H9 (cell line): Measurements from ENCODE around the gene BMPR1A. TPM values are rescaled to one million over a fixed set of nuclear protein-coding genes. Genes with fewer than 3 reads are reported as not detected.

Experiments used
- DNase-seq: peaks from one replicate; pipeline ENCODE4 v3.0.0-alpha.2; 2017
- H2AFZ ChIP-seq: one replicate; pipeline ENCODE4 v1.6.1; 2013; ENCODE audit warnings: mild to moderate bottlenecking, low read length, control low read depth, moderate library complexity
- H2AK5ac ChIP-seq: 2 replicates; pipeline ENCODE4 v1.6.1; 2013; ENCODE audit warnings: low read length, control low read depth, mixed read lengths; ENCODE audit not compliant: insufficient read length
- H2BK120ac ChIP-seq: one replicate; pipeline ENCODE4 v1.6.1; 2013; ENCODE audit warnings: low read depth, mild to moderate bottlenecking, low read length, control low read depth, inconsistent platforms; ENCODE audit not compliant: poor library complexity, severe bottlenecking
- H2BK12ac ChIP-seq: 2 replicates; pipeline ENCODE4 v1.6.1; 2013; ENCODE audit warnings: low read length, control low read depth, mixed read lengths, low read depth; ENCODE audit not compliant: insufficient read length
- H2BK15ac ChIP-seq: 2 replicates; pipeline ENCODE4 v1.6.1; 2013; ENCODE audit warnings: low read depth, low read length, control low read depth
- H2BK20ac ChIP-seq: one replicate; pipeline ENCODE4 v1.6.1; 2013; ENCODE audit warnings: low read depth, mild to moderate bottlenecking, low read length, control low read depth, inconsistent platforms; ENCODE audit not compliant: poor library complexity, severe bottlenecking
- H2BK5ac ChIP-seq: 2 replicates; pipeline ENCODE4 v1.6.1; 2013; ENCODE audit warnings: low read length, control low read depth, mixed read lengths; ENCODE audit not compliant: insufficient read length
- H3K14ac ChIP-seq: 2 replicates; pipeline ENCODE4 v1.6.1; 2013; ENCODE audit warnings: low read length, control low read depth; ENCODE audit not compliant: insufficient read depth
- H3K18ac ChIP-seq: 2 replicates; pipeline ENCODE4 v1.6.1; 2013; ENCODE audit warnings: low read depth, mild to moderate bottlenecking, mixed read lengths, low read length, control low read depth; ENCODE audit not compliant: insufficient read length
- H3K23ac ChIP-seq: 2 replicates; pipeline ENCODE4 v1.6.1; 2013; ENCODE audit warnings: low read length, control low read depth, mixed read lengths, low read depth; ENCODE audit not compliant: insufficient read length
- H3K23me2 ChIP-seq: 2 replicates; pipeline ENCODE4 v1.6.1; 2013; ENCODE audit warnings: low read depth, mild to moderate bottlenecking, mixed read lengths, low read length, control low read depth; ENCODE audit not compliant: insufficient read length, poor library complexity, severe bottlenecking
- H3K27ac ChIP-seq: 2 replicates; pipeline ENCODE4 v1.5.1; 2013; ENCODE audit warnings: low read length, control low read depth, mixed read lengths, low read depth; ENCODE audit not compliant: insufficient read length
- H3K27me3 ChIP-seq: 2 replicates; pipeline ENCODE4 v1.6.1; 2013; ENCODE audit warnings: low read length, control low read depth, inconsistent platforms; ENCODE audit not compliant: insufficient read depth
- H3K4ac ChIP-seq: 2 replicates; pipeline ENCODE4 v1.6.1; 2013; ENCODE audit warnings: low read depth, mild to moderate bottlenecking, control low read depth, inconsistent platforms, low read length, moderate library complexity
- H3K4me1 ChIP-seq: 2 replicates; pipeline ENCODE4 v1.6.1; 2013; ENCODE audit warnings: low read length, control low read depth, inconsistent platforms; ENCODE audit not compliant: insufficient read depth
- H3K4me2 ChIP-seq: 2 replicates; pipeline ENCODE4 v1.6.1; 2013; ENCODE audit warnings: low read length, control low read depth, mixed read lengths; ENCODE audit not compliant: insufficient read length, insufficient read depth
- H3K56ac ChIP-seq: 2 replicates; pipeline ENCODE4 v1.6.1; 2013; ENCODE audit warnings: low read depth, mild to moderate bottlenecking, mixed read lengths, low read length, control low read depth; ENCODE audit not compliant: insufficient read length
- H3K79me1 ChIP-seq: 2 replicates; pipeline ENCODE4 v1.6.1; 2013; ENCODE audit warnings: low read depth, mild to moderate bottlenecking, moderate library complexity, low read length, control low read depth, inconsistent platforms; ENCODE audit not compliant: insufficient read depth, poor library complexity, severe bottlenecking
- H3K79me2 ChIP-seq: 2 replicates; pipeline ENCODE4 v1.6.1; 2013; ENCODE audit warnings: low read length, control low read depth, inconsistent platforms; ENCODE audit not compliant: insufficient read depth
- H3K9ac ChIP-seq: 2 replicates; pipeline ENCODE4 v1.6.1; 2013; ENCODE audit warnings: low read length, control low read depth, mixed read lengths; ENCODE audit not compliant: insufficient read length; ENCODE audit errors: extremely low read depth
- H3K9me3 ChIP-seq: one replicate; pipeline ENCODE4 v1.6.1; 2013; ENCODE audit warnings: low read depth, low read length, inconsistent platforms; ENCODE audit not compliant: control insufficient read depth
- H3T11ph ChIP-seq: one replicate; pipeline ENCODE4 v1.6.1; 2013; ENCODE audit warnings: mild to moderate bottlenecking, low read length, control low read depth, inconsistent platforms
- H4K20me1 ChIP-seq: one replicate; pipeline ENCODE4 v1.6.1; 2013; ENCODE audit not compliant: control insufficient read depth, insufficient read length, insufficient read depth
- H4K5ac ChIP-seq: 2 replicates; pipeline ENCODE4 v1.6.1; 2013; ENCODE audit warnings: low read depth, mild to moderate bottlenecking, mixed read lengths, low read length, control low read depth; ENCODE audit not compliant: insufficient read length
- H4K8ac ChIP-seq: replicated peaks from 2 replicates; pipeline ENCODE4 v1.6.1; 2013; ENCODE audit warnings: low read length, control low read depth, mixed read lengths, low read depth; ENCODE audit not compliant: insufficient read length
- H4K91ac ChIP-seq: 2 replicates; pipeline ENCODE4 v1.6.1; 2013; ENCODE audit warnings: low read depth, mild to moderate bottlenecking, moderate library complexity, mixed read lengths, low read length, control low read depth; ENCODE audit not compliant: insufficient read length
- H3K27ac Mint-ChIP-seq, 3 experiments: 2 replicates in 2 of 3; 3 replicates in 1 of 3; pipeline ENCODE4 v1.8.0; 2020 to 2021; ENCODE audit warnings: mixed read lengths in 3 of 3, mild to moderate bottlenecking in 1 of 3, moderate library complexity in 1 of 3
- H3K27me3 Mint-ChIP-seq: 2 replicates; pipeline ENCODE4 v1.8.0; 2021; ENCODE audit warnings: low read depth, mild to moderate bottlenecking, moderate library complexity, mixed read lengths
- H3K36me3 Mint-ChIP-seq, 3 experiments: 2 replicates in 2 of 3; 3 replicates in 1 of 3; pipeline ENCODE4 v1.8.0; 2020 to 2021; ENCODE audit warnings: low read depth in 3 of 3, mixed read lengths in 3 of 3; ENCODE audit not compliant: insufficient read depth in 1 of 3
- H3K4me1 Mint-ChIP-seq, 2 experiments: 2 replicates each; pipeline ENCODE4 v1.8.0; 2020; ENCODE audit warnings: mixed read lengths in 2 of 2
- H3K4me3 Mint-ChIP-seq, 2 experiments: 2 replicates in 1 of 2; 3 replicates in 1 of 2; pipeline ENCODE4 v1.8.0; 2020 to 2021; ENCODE audit warnings: mild to moderate bottlenecking in 2 of 2, mixed read lengths in 2 of 2, moderate library complexity in 1 of 2
- H3K9me3 Mint-ChIP-seq, 2 experiments: 2 replicates in 1 of 2; 3 replicates in 1 of 2; pipeline ENCODE4 v1.8.0; 2020; ENCODE audit warnings: mild to moderate bottlenecking in 2 of 2, mixed read lengths in 2 of 2, moderate library complexity in 1 of 2
- CTCF ChIP-seq: fragments of 200-600 bp; sonication (generic); conservative IDR thresholded peaks from 3 replicates; pipeline ENCODE4 v1.8.0; 2021; ENCODE audit warnings: antibody characterized with exemption, mild to moderate bottlenecking
- WGBS: extraction: QIAGEN DNeasy Blood & Tissue Kit; methylation state at CpG from one replicate; pipeline ENCODE4 v1.1.7; 2013; ENCODE audit warnings: missing lambda C conversion rate, low lambda C conversion rate, mixed read lengths; ENCODE audit not compliant: insufficient read length; ENCODE audit errors: extremely low coverage; 5-methylcytosine and 5-hydroxymethylcytosine counted together
- total RNA-seq: library from RNA; stranded (reverse); gene quantifications from 2 replicates; pipeline ENCODE4 v1.2.1, GENCODE V29; 2021

Gene BMPR1A
- total RNA-seq, 1 experiment from 2014 or later = 138 TPM

GRCh38 chr10:86775056-86775869 is 18.8 kb downstream of the BMPR1A start:
- Histone ChIP-seq H3K27ac (no peak overlapping the region), H3K4me1 (peaks cover 2% of the 10 kb centered on the region; the same call in 1 of the 2 replicates), H3K4ac (no peak overlapping the region), H3K9ac (no peak overlapping the region), H2BK120ac (no peak overlapping the region), H3K56ac (no peak overlapping the region), H3K23me2 (no peaks in the 10 kb centered on the region), H3K79me2 (peaks cover 59% of the 10 kb centered on the region), H3T11ph (no peak overlapping the region), H2AFZ (no peak overlapping the region), H3K9me3 (no peaks in the 10 kb centered on the region), H2BK5ac (no peak overlapping the region), H4K91ac (no peak overlapping the region), H3K18ac (no peak overlapping the region), H3K14ac (no peak overlapping the region), H2AK5ac (no peak overlapping the region), H3K79me1 (peaks cover 3% of the 10 kb centered on the region), H3K27me3 (no peaks in the 10 kb centered on the region), H4K8ac (no peak overlapping the region), H3K4me2 (no peak overlapping the region), H4K20me1 (no peaks in the 10 kb centered on the region), H2BK12ac (no peak overlapping the region), H4K5ac (no peak overlapping the region), H3K23ac (no peak overlapping the region), H2BK20ac (no peak overlapping the region), H2BK15ac (no peak overlapping the region)
- no CpG with 5 or more reads among the region's 6 CpGs for WGBS
- H3K27ac Mint-ChIP-seq = peak overlapping the region in 2 of 3 experiments; percentile 67 to 78; a peak in 5 of 7 replicates
- no peaks in the 10 kb centered on the region for H3K9me3 Mint-ChIP-seq
- no peak overlapping the region for H3K4me3 Mint-ChIP-seq
- no peak for TF ChIP-seq CTCF
- DNase-seq = no peak
- H3K4me1 Mint-ChIP-seq = peaks cover 26 to 29% of the 10 kb centered on the region in 2 experiments
- no peaks in the 10 kb centered on the region for H3K27me3 Mint-ChIP-seq
- peaks cover 6 to 22% (median 16%) of the 10 kb centered on the region in 3 experiments; a peak in 6 of 7 replicates for H3K36me3 Mint-ChIP-seq
